ENCODE data around the gene MED17. TPM values are rescaled to one million over a fixed set of nuclear protein-coding genes. Genes with fewer than 3 reads are reported as not detected.
A peak's percentile ranks its signal among the peaks of the same experiment; 100 is the strongest.

MED17 gene
- total RNA-seq, 1 donor from 2014 or later = 30.8 TPM

DNA sequence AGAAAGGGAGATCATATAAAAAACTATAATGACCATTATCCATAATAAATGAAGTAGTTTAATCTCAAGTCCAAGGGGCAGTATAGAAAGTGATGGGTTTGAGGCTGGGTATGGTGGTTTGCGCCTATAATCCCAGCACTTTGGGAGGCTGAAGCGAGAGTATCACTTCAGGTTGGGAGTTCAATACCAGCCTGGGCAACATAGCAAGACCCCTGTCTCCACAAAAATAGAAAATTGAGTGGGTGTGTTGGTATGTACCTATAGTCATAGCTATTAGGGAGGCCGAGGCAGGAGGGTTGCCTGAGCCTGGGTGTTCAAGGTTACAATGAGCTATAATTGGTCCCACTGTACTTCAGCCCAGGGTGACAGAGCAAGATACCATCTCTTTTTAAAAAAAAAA lies 23.9 kb downstream of the MED17 start:
- Histone ChIP-seq H3K9me3 (no peaks in the 10 kb centered on the region), H3K36me3 (peaks cover 100% of the 10 kb centered on the region), H3K4me1 (no peaks in the 10 kb centered on the region), H3K27ac (no peak overlapping the region), H3K27me3 (ENCODE audit: low read depth) (no peaks in the 10 kb centered on the region), H3K4me3 (no peak overlapping the region)
- TF ChIP-seq, protein P1, sequence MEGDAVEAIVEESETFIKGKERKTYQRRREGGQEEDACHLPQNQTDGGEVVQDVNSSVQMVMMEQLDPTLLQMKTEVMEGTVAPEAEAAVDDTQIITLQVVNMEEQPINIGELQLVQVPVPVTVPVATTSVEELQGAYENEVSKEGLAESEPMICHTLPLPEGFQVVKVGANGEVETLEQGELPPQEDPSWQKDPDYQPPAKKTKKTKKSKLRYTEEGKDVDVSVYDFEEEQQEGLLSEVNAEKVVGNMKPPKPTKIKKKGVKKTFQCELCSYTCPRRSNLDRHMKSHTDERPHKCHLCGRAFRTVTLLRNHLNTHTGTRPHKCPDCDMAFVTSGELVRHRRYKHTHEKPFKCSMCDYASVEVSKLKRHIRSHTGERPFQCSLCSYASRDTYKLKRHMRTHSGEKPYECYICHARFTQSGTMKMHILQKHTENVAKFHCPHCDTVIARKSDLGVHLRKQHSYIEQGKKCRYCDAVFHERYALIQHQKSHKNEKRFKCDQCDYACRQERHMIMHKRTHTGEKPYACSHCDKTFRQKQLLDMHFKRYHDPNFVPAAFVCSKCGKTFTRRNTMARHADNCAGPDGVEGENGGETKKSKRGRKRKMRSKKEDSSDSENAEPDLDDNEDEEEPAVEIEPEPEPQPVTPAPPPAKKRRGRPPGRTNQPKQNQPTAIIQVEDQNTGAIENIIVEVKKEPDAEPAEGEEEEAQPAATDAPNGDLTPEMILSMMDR (IDR thresholded peaks at IDR 0.05) = no peak
- intact Hi-C loops (cut with DNase I) = no loop called here
- ATAC-seq (no peak), DNase-seq (no peak)

DNA sequence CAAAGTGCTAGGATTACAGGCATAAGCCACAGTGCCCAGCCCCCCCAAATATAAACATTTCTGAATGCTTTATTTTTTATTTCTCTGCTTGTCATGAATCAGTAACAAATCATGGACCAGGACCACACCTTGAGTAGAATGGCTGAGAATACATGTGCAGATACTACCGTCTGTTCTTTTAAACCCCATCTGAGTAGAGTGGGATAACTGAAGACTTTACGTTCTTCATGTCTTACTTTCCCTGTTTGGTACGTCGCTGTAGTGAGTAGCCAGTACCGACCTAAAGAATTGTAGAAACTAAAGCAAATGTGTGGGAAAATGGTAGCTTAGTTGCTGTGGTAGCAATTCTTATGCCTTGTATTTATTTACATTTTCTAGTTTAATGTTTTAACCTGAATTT lies 29.9 kb downstream of the MED17 start:
- Histone ChIP-seq H3K36me3 (peaks cover 70% of the 10 kb centered on the region), H3K27me3 (ENCODE audit: low read depth) (no peaks in the 10 kb centered on the region), H3K4me1 (no peaks in the 10 kb centered on the region), H3K9me3 (no peaks in the 10 kb centered on the region), H3K27ac (no peak overlapping the region), H3K4me3 (no peak overlapping the region)
- TF ChIP-seq, protein P1 (IDR thresholded peaks at IDR 0.05) = no peak
- no peak for ATAC-seq
- DNase-seq = no peak
- intact Hi-C loops (cut with DNase I) = no loop called here

DNA sequence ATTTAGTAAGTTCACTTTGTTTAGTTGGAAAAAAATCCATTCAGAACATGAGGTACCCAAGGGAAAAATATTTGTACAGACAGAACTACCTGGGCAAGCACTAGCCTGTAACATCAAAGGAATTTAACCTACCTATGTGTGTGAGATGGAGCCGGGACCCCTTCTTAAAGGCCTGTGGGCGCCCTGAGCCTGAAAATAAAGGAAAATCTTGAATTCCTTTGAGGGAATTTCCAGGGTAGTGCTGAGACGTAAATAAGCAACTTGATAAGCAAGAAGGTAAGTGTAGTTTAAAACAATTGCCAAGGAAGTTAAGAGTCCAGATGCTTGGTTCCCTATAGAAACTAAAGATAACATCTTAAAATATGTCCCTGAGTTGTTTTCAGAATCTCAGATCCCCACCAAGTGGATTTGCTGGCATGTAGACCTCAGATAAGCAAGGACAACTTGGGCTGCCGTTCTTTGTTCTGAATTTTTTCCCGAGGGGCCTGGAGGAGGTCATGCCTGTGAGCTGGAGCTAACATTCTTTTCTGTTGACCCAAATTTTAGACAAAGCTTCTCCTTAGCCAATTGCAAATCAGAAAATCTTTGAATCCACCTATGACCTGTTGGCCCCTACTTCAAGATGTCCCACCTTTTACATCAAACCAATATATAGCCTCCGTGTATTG lies 31.0 kb downstream of the MED17 start:
- peaks cover 59% of the 10 kb centered on the region for H3K36me3 ChIP-seq
- no peak overlapping the region for H3K4me3 ChIP-seq
- ATAC-seq = no peak

GRCh38 chr11:93817426-93818348 lies 33.6 kb downstream of the MED17 start:
- no peaks in the 10 kb centered on the region for H3K9me3 ChIP-seq
- H3K27me3 ChIP-seq (ENCODE audit: low read depth) = no peaks in the 10 kb centered on the region
- TF ChIP-seq, protein P1 (IDR thresholded peaks at IDR 0.05) = no peak
- H3K4me3 ChIP-seq = no peak overlapping the region
- H3K36me3 ChIP-seq = peaks cover 33% of the 10 kb centered on the region
- no peak overlapping the region for H3K27ac ChIP-seq
- DNase-seq (no peak), ATAC-seq (no peak)
- intact Hi-C loops (cut with DNase I) = no loop called here
- no peaks in the 10 kb centered on the region for H3K4me1 ChIP-seq

More for the DNA sequence above, 31.0 kb downstream of the MED17 start:
- Histone ChIP-seq H3K27ac (no peak overlapping the region), H3K9me3 (no peaks in the 10 kb centered on the region), H3K4me1 (no peaks in the 10 kb centered on the region), H3K27me3 (ENCODE audit: low read depth) (no peaks in the 10 kb centered on the region)
- intact Hi-C loops (cut with DNase I) = no loop called here
- DNase-seq = no peak
- TF ChIP-seq, protein P1 (IDR thresholded peaks at IDR 0.05) = no peak

DNA sequence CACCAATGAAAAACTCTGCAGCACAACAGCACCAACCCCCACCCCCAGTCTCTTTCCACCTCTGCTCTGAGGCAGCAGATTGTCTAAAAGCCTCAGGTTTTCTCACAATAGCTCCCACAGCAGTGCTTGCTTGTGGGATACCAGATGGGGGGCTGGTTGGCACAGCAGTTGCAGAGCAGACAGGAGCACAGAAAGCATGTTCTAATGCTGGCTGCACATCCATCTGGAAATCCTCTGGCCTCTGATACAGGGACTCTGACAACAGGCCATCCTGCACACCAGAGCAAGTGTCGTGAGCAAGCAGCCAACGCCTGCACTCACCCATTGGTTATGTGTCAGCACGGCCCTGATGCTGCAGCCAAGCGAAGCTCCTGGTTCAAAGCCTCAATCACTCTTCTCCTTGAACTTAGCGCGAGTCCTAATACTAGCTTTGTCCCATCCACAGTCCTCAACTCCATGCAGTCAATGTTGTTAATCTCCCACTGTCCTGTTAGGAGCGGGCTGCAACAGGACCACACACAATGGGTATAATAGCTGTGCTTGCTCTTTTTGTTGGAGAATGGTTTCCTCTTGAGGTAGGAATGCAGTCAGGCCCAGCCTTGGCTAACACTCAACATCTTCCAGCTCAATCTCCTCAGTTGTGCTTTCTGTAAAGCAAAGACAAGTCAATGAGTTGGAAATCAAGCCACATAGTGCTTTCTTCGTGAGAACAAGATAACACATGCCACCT lies 36.0 kb downstream of the MED17 start:
- H3K27ac ChIP-seq = no peak overlapping the region
- no peaks in the 10 kb centered on the region for H3K4me1 ChIP-seq
- peaks cover 8% of the 10 kb centered on the region for H3K36me3 ChIP-seq
- H3K27me3 ChIP-seq (ENCODE audit: low read depth) = no peaks in the 10 kb centered on the region
- TF ChIP-seq, protein P1 (IDR thresholded peaks at IDR 0.05) = no peak
- no peaks in the 10 kb centered on the region for H3K9me3 ChIP-seq
- no peak for DNase-seq
- H3K4me3 ChIP-seq = no peak overlapping the region
- ATAC-seq = peak in 1 of 2 donors; percentile 9
- intact Hi-C loops (cut with DNase I) = no loop called here

All from lower lobe of right lung (tissue), 2 donors.